OCI-LY7 (cell line): ENCODE measurements around the gene GNA12. TPM values are rescaled to one million over a fixed set of nuclear protein-coding genes. Genes with fewer than 3 reads are reported as not detected.
A peak's percentile ranks its signal among the peaks of the same experiment; 100 is the strongest.

ENCODE experiments used
- BruUV-seq: library from RNA; stranded (reverse); fragments of 400-500 nt; replicated peaks from 2 replicates; lab custom pipeline; 2021; lab: Mats Ljungman, UMichigan
- CTCF ChIA-PET: fragments of 300-600 bp; sonication (Branson Sonifier 250); formaldehyde crosslinking; loops from one replicate; lab custom pipeline; 2022; ENCODE audit warnings: antibody characterized with exemption; ENCODE audit not compliant: unreplicated experiment; lab: Charles Lee
- POLR2A ChIA-PET: fragments of 300-600 bp; sonication (Branson Sonifier 250); formaldehyde crosslinking; loops from one replicate; lab custom pipeline; 2022; ENCODE audit warnings: antibody characterized with exemption; lab: Charles Lee
- DNase-seq: peaks from one replicate; pipeline ENCODE4 v3.0.0-alpha.2; 2015; ENCODE audit warnings: low spot score
- H2AFZ ChIP-seq: fragments of 200-600 bp; sonication (generic), shearing (Covaris generic); 2 replicates; pipeline ENCODE4 v1.6.1; 2014; ENCODE audit warnings: mild to moderate bottlenecking, antibody characterized with exemption, low read length, moderate library complexity
- H3K27ac ChIP-seq: fragments of 200-600 bp; sonication (generic); 2 replicates; pipeline ENCODE4 v1.5.1; 2014; ENCODE audit warnings: mixed run types, low read depth, mild to moderate bottlenecking, moderate library complexity, low read length, inconsistent platforms; ENCODE audit not compliant: poor library complexity, severe bottlenecking
- H3K36me3 ChIP-seq: fragments of 200-600 bp; sonication (generic); 2 replicates; pipeline ENCODE4 v1.6.1; 2014; ENCODE audit warnings: mild to moderate bottlenecking, antibody characterized with exemption, low read length, moderate library complexity, mixed read lengths; ENCODE audit not compliant: insufficient read depth
- H3K4me1 ChIP-seq: fragments of 200-600 bp; sonication (generic); 2 replicates; pipeline ENCODE4 v1.5.1; 2014; ENCODE audit warnings: mild to moderate bottlenecking, low read length; ENCODE audit not compliant: insufficient read depth, poor library complexity, severe bottlenecking
- H3K4me2 ChIP-seq: fragments of 200-600 bp; sonication (generic); 2 replicates; pipeline ENCODE4 v1.6.1; 2014; ENCODE audit warnings: mild to moderate bottlenecking, low read length
- H3K4me3 ChIP-seq: fragments of 200-600 bp; sonication (generic); 2 replicates; pipeline ENCODE4 v1.5.1; 2014; ENCODE audit warnings: mild to moderate bottlenecking, low read depth, low read length; ENCODE audit not compliant: poor library complexity, severe bottlenecking
- H3K79me2 ChIP-seq: fragments of 200-600 bp; sonication (generic); 2 replicates; pipeline ENCODE4 v1.6.1; 2016; ENCODE audit warnings: low read depth, mild to moderate bottlenecking, low read length, moderate library complexity, mixed read lengths; ENCODE audit not compliant: insufficient read depth
- H3K9me2 ChIP-seq: fragments of 200-600 bp; sonication (generic); 2 replicates; pipeline ENCODE4 v1.6.1; 2016; ENCODE audit warnings: mild to moderate bottlenecking, low read length, mixed read lengths; ENCODE audit not compliant: insufficient read depth
- H3K9me3 ChIP-seq: fragments of 200-600 bp; sonication (generic); 2 replicates; pipeline ENCODE4 v1.6.1; 2014; ENCODE audit warnings: mild to moderate bottlenecking, mixed run types, low read length, mixed read lengths
- H4K20me1 ChIP-seq: fragments of 200-600 bp; sonication (generic); 2 replicates; pipeline ENCODE4 v1.6.1; 2014; ENCODE audit warnings: mild to moderate bottlenecking, antibody characterized with exemption, low read length, moderate library complexity, mixed read lengths; ENCODE audit not compliant: insufficient read depth
- CTCF ChIP-seq: fragments of 200-600 bp; sonication (generic); conservative IDR thresholded peaks from 2 replicates; pipeline ENCODE4 v1.5.1; 2014; ENCODE audit warnings: mild to moderate bottlenecking, antibody characterized with exemption, low read length, moderate library complexity, mixed read lengths
- EZH2phosphoT487 ChIP-seq: fragments of 200-600 bp; sonication (generic); IDR thresholded peaks from 2 replicates; pipeline ENCODE4 v1.6.1; 2018; ENCODE audit warnings: low read depth, borderline replicate concordance, mild to moderate bottlenecking, mixed run types, antibody characterized with exemption, low read length, moderate library complexity, mixed read lengths
- intact Hi-C: fragments of 100-400 bp; cut with micrococcal nuclease; formaldehyde crosslinking; loops from one replicate; pipeline ENCODE4 v1.10.0; 2022; ENCODE audit not compliant: unreplicated experiment
- total RNA-seq, 2 experiments: library from RNA; depleted of rRNA in 1 of 2; stranded (reverse); fragments of >200 nt in 1 of 2; shearing (Covaris generic) in 1 of 2; gene quantifications; 2 replicates each; pipeline ENCODE4 v1.2.3, GENCODE V29; 2014 to 2022

Gene GNA12
- total RNA-seq, 2 experiments from 2014 or later: 10.3 to 35.9 TPM

- Histone ChIP-seq H3K27ac (peak overlapping the region; percentile 98), H3K4me1 (peaks cover 67% of the 10 kb centered on the region), H4K20me1 (no peaks in the 10 kb centered on the region), H3K36me3 (no peaks in the 10 kb centered on the region), H3K9me3 (no peaks in the 10 kb centered on the region), H2AFZ (peak overlapping the region; percentile 65), H3K4me3 (peak overlapping the region; percentile 63), H3K9me2 (no peaks in the 10 kb centered on the region), H3K4me2 (peak overlapping the region; percentile 95), H3K79me2 (no peaks in the 10 kb centered on the region)
- intact Hi-C loops: loop anchor here (5.0 kb wide), 1 partner anchor 190 kb away; no protein-coding TSS in a partner anchor
- CTCF ChIA-PET: interaction anchor here (0.7 kb wide), 1 partner anchor 627 kb away, joined by 3 read pairs; no protein-coding TSS in a partner anchor
- POLR2A ChIA-PET: interaction anchor here (0.7 to 1.4 kb wide), 6 partner anchors 12 to 261 kb away, joined by 3 to 5 read pairs (median 3); no protein-coding TSS in a partner anchor
- BruUV-seq: no TSS peak
- TF ChIP-seq EZH2phosphoT487: no peak
- no peak for TF ChIP-seq CTCF
- peak; percentile 48 for DNase-seq
Measured at GRCh38 chr7:2892549-2892948, 48.4 kb upstream of the GNA12 start.

- POLR2A ChIA-PET: interaction anchor here (0.6 to 0.8 kb wide), 2 partner anchors 178 to 290 kb away, joined by 3 read pairs; no protein-coding TSS in a partner anchor
- Histone ChIP-seq H3K4me1 (peaks cover 37% of the 10 kb centered on the region), H2AFZ (no peak overlapping the region), H4K20me1 (no peaks in the 10 kb centered on the region), H3K4me3 (no peak overlapping the region), H3K9me3 (no peaks in the 10 kb centered on the region), H3K36me3 (no peaks in the 10 kb centered on the region), H3K27ac (no peak overlapping the region), H3K79me2 (no peaks in the 10 kb centered on the region), H3K4me2 (no peak overlapping the region), H3K9me2 (no peaks in the 10 kb centered on the region)
- CTCF ChIA-PET: interaction anchor here (0.8 kb wide), 1 partner anchor 22 kb away, joined by 4 read pairs; no protein-coding TSS in a partner anchor
- TF ChIP-seq EZH2phosphoT487: no peak
- intact Hi-C loops: loop anchor here (1.0 to 2.0 kb wide), 3 partner anchors 155 to 267 kb away; partner anchors contain the start of gene CARD11
- DNase-seq: no peak
- BruUV-seq: no TSS peak
Measured at GRCh38 chr7:2887816-2888215, 43.7 kb upstream of the GNA12 start.

GRCh38 chr7:2886900-2887299 is 42.8 kb upstream of the GNA12 start:
- Histone ChIP-seq H3K9me3 (no peaks in the 10 kb centered on the region), H3K27ac (no peak overlapping the region), H4K20me1 (no peaks in the 10 kb centered on the region), H2AFZ (no peak overlapping the region), H3K4me3 (no peak overlapping the region), H3K4me1 (peaks cover 27% of the 10 kb centered on the region), H3K9me2 (no peaks in the 10 kb centered on the region), H3K4me2 (no peak overlapping the region), H3K79me2 (no peaks in the 10 kb centered on the region), H3K36me3 (no peaks in the 10 kb centered on the region)
- intact Hi-C loops: loop anchor here (1.0 to 2.0 kb wide), 3 partner anchors 156 to 268 kb away; partner anchors contain the start of gene CARD11
- CTCF ChIA-PET: no interaction called here
- peak; percentile 95 for TF ChIP-seq CTCF
- no peak for TF ChIP-seq EZH2phosphoT487
- peak; percentile 84 for DNase-seq
- POLR2A ChIA-PET: no interaction called here
- no TSS peak for BruUV-seq
